Karpas-422 (cell line): ENCODE data around the gene RAET1G. TPM values are rescaled to one million over a fixed set of nuclear protein-coding genes. Genes with fewer than 3 reads are reported as not detected.
"Not testable (repeated sequence)": the region's sequence is repeated elsewhere in the genome, so short reads cannot be mapped to it uniquely, and the experiment has no call there.

Experiments
- DNase-seq: peaks from one replicate; pipeline ENCODE4 v3.0.0-alpha.2; 2015
- H2AFZ ChIP-seq: fragments of 200-600 bp; sonication (generic); 2 replicates; pipeline ENCODE4 v1.6.1; 2014; ENCODE audit warnings: antibody characterized with exemption, low read length, mixed read lengths
- H3K27ac ChIP-seq: fragments of 200-600 bp; sonication (generic); 2 replicates; pipeline ENCODE4 v1.5.1; 2014; ENCODE audit warnings: mild to moderate bottlenecking, low read length, moderate library complexity
- H3K27me3 ChIP-seq: fragments of 200-600 bp; sonication (generic); 2 replicates; pipeline ENCODE4 v1.6.1; 2014; ENCODE audit warnings: low read length, mixed read lengths
- H3K36me3 ChIP-seq: fragments of 200-600 bp; sonication (generic); 2 replicates; pipeline ENCODE4 v1.6.1; 2014; ENCODE audit warnings: low read length, mixed read lengths; ENCODE audit not compliant: insufficient read depth
- H3K4me1 ChIP-seq: fragments of 200-600 bp; sonication (generic); 2 replicates; pipeline ENCODE4 v1.6.1; 2014; ENCODE audit warnings: mild to moderate bottlenecking, low read length, mixed read lengths
- H3K4me2 ChIP-seq: fragments of 200-600 bp; sonication (generic); 2 replicates; pipeline ENCODE4 v1.6.1; 2014; ENCODE audit warnings: low read length, low read depth, mild to moderate bottlenecking; ENCODE audit not compliant: poor library complexity, severe bottlenecking
- H3K4me3 ChIP-seq: fragments of 200-600 bp; sonication (generic); 2 replicates; pipeline ENCODE4 v1.5.1; 2014; ENCODE audit warnings: mild to moderate bottlenecking, antibody characterized with exemption, low read length, mixed read lengths
- H3K79me2 ChIP-seq: fragments of 200-600 bp; sonication (generic); 2 replicates; pipeline ENCODE4 v1.6.1; 2014; ENCODE audit warnings: mild to moderate bottlenecking, low read length, mixed read lengths
- H3K9ac ChIP-seq: fragments of 200-600 bp; sonication (generic); 2 replicates; pipeline ENCODE4 v1.6.0; 2014; ENCODE audit warnings: low read length
- H3K9me2 ChIP-seq: fragments of 200-600 bp; sonication (generic), shearing (Covaris generic); replicated peaks from 2 replicates; pipeline ENCODE4 v1.6.0; 2014; ENCODE audit warnings: mild to moderate bottlenecking, low read length, moderate library complexity; ENCODE audit not compliant: insufficient read depth
- H3K9me3 ChIP-seq: fragments of 300-700, 200-600 bp; sonication (generic); 2 replicates; pipeline ENCODE4 v1.6.1; 2014; ENCODE audit warnings: low read length, mixed read lengths
- H4K20me1 ChIP-seq: fragments of 200-600 bp; sonication (generic); 2 replicates; pipeline ENCODE4 v1.6.1; 2014; ENCODE audit warnings: mild to moderate bottlenecking, antibody characterized with exemption, low read length, low read depth; ENCODE audit not compliant: insufficient read depth
- total RNA-seq: library from RNA; depleted of rRNA; stranded (reverse); fragments of >200 nt; shearing (Covaris generic); gene quantifications from 2 replicates; pipeline ENCODE4 v1.2.3, GENCODE V29; 2014; ENCODE audit warnings: low replicate concordance

Gene RAET1G
- total RNA-seq, 1 experiment from 2014 or later, result not detected

GRCh38 chr6:149912680-149913079 lies 10.2 kb downstream of the RAET1G start:
- not testable (repeated sequence) for H2AFZ ChIP-seq, H3K9me3 ChIP-seq, H3K27ac ChIP-seq, H3K4me3 ChIP-seq, H3K9me2 ChIP-seq, H3K4me2 ChIP-seq, H3K36me3 ChIP-seq, H4K20me1 ChIP-seq, DNase-seq, H3K79me2 ChIP-seq, H3K27me3 ChIP-seq, H3K4me1 ChIP-seq, H3K9ac ChIP-seq

GRCh38 chr6:149910721-149911151 lies 12.2 kb downstream of the RAET1G start:
- DNase-seq, result no peak
- Histone ChIP-seq H3K9me3 (no peaks in the 10 kb centered on the region), H3K27me3 (no peaks in the 10 kb centered on the region), H3K9ac (no peak overlapping the region), H3K36me3 (no peaks in the 10 kb centered on the region), H3K9me2 (no peaks in the 10 kb centered on the region), H3K4me1 (no peaks in the 10 kb centered on the region), H3K4me2 (no peak overlapping the region), H2AFZ (no peak overlapping the region), H4K20me1 (no peaks in the 10 kb centered on the region), H3K4me3 (no peak overlapping the region), H3K27ac (no peak overlapping the region), H3K79me2 (no peaks in the 10 kb centered on the region)

- Histone ChIP-seq H3K27me3 (no peaks in the 10 kb centered on the region), H3K9me2 (no peaks in the 10 kb centered on the region), H3K9ac (no peak overlapping the region), H3K9me3 (no peaks in the 10 kb centered on the region), H3K4me2 (no peak overlapping the region), H3K4me1 (no peaks in the 10 kb centered on the region), H3K36me3 (no peaks in the 10 kb centered on the region), H2AFZ (no peak overlapping the region), H3K4me3 (no peak overlapping the region), H4K20me1 (no peaks in the 10 kb centered on the region), H3K27ac (no peak overlapping the region), H3K79me2 (no peaks in the 10 kb centered on the region)
- DNase-seq, result no peak
Measured at GRCh38 chr6:149909701-149910470, 13.0 kb downstream of the RAET1G start.

- H3K27me3 ChIP-seq, DNase-seq, H3K79me2 ChIP-seq, H3K27ac ChIP-seq, H3K9ac ChIP-seq, H3K9me2 ChIP-seq, H2AFZ ChIP-seq, H3K4me3 ChIP-seq, H4K20me1 ChIP-seq, H3K9me3 ChIP-seq, H3K4me2 ChIP-seq, H3K36me3 ChIP-seq, H3K4me1 ChIP-seq: not testable (repeated sequence)
Measured at GRCh38 chr6:149908480-149908879, 14.4 kb downstream of the RAET1G start.

- no peaks in the 10 kb centered on the region for H4K20me1 ChIP-seq
- H3K9me3 ChIP-seq, result no peaks in the 10 kb centered on the region
- no peak for DNase-seq
- no peak overlapping the region for H2AFZ ChIP-seq
- H3K9ac ChIP-seq, result no peak overlapping the region
- H3K36me3 ChIP-seq, result no peaks in the 10 kb centered on the region
- no peaks in the 10 kb centered on the region for H3K79me2 ChIP-seq
- H3K27me3 ChIP-seq, result no peaks in the 10 kb centered on the region
- H3K27ac ChIP-seq, result no peak overlapping the region
- H3K4me2 ChIP-seq, result no peak overlapping the region
- H3K4me3 ChIP-seq, result no peak overlapping the region
- no peaks in the 10 kb centered on the region for H3K9me2 ChIP-seq
- no peaks in the 10 kb centered on the region for H3K4me1 ChIP-seq
Measured at GRCh38 chr6:149907317-149907716, 15.6 kb downstream of the RAET1G start.

- H3K4me2 ChIP-seq, result no peak overlapping the region
Measured at GRCh38 chr6:149906405-149906804, 16.5 kb downstream of the RAET1G start.

GRCh38 chr6:149905911-149906371 lies 17.0 kb downstream of the RAET1G start:
- no peak overlapping the region for H2AFZ ChIP-seq
- no peaks in the 10 kb centered on the region for H3K9me2 ChIP-seq
- DNase-seq, result no peak
- H3K4me1 ChIP-seq, result no peaks in the 10 kb centered on the region
- H3K4me2 ChIP-seq, result no peak overlapping the region
- H3K9me3 ChIP-seq, result no peaks in the 10 kb centered on the region
- H3K9ac ChIP-seq, result no peak overlapping the region
- H3K27me3 ChIP-seq, result no peaks in the 10 kb centered on the region
- H3K27ac ChIP-seq, result no peak overlapping the region
- no peaks in the 10 kb centered on the region for H3K36me3 ChIP-seq
- H4K20me1 ChIP-seq, result no peaks in the 10 kb centered on the region
- no peak overlapping the region for H3K4me3 ChIP-seq
- H3K79me2 ChIP-seq, result no peaks in the 10 kb centered on the region

More at GRCh38 chr6:149906405-149906804, 16.5 kb downstream of the RAET1G start:
- H4K20me1 ChIP-seq, result no peaks in the 10 kb centered on the region
- no peaks in the 10 kb centered on the region for H3K9me2 ChIP-seq
- H3K4me1 ChIP-seq, result no peaks in the 10 kb centered on the region
- H3K4me3 ChIP-seq, result no peak overlapping the region
- H3K27me3 ChIP-seq, result no peaks in the 10 kb centered on the region
- H3K9me3 ChIP-seq, result no peaks in the 10 kb centered on the region
- no peak overlapping the region for H3K9ac ChIP-seq
- H3K36me3 ChIP-seq, result no peaks in the 10 kb centered on the region
- H2AFZ ChIP-seq, result no peak overlapping the region
- no peak overlapping the region for H3K27ac ChIP-seq
- DNase-seq, result no peak
- H3K79me2 ChIP-seq, result no peaks in the 10 kb centered on the region

- H3K27ac ChIP-seq, result no peak overlapping the region
- H3K9me3 ChIP-seq, result no peaks in the 10 kb centered on the region
- H3K9me2 ChIP-seq, result no peaks in the 10 kb centered on the region
- no peaks in the 10 kb centered on the region for H3K4me1 ChIP-seq
- no peaks in the 10 kb centered on the region for H3K36me3 ChIP-seq
- H3K79me2 ChIP-seq, result no peaks in the 10 kb centered on the region
- no peak overlapping the region for H3K4me3 ChIP-seq
- H4K20me1 ChIP-seq, result no peaks in the 10 kb centered on the region
- no peak overlapping the region for H3K9ac ChIP-seq
- no peak for DNase-seq
- no peaks in the 10 kb centered on the region for H3K27me3 ChIP-seq
- no peak overlapping the region for H2AFZ ChIP-seq
- no peak overlapping the region for H3K4me2 ChIP-seq
Measured at GRCh38 chr6:149905371-149905910, 17.5 kb downstream of the RAET1G start.
